Tibial nerve (tissue), 3 donors: ENCODE measurements around the gene OGFR.

Source experiments
- POLR2A ChIP-seq, 2 donors: fragments of 450-650 bp; IDR thresholded peaks; one replicate each; pipeline ENCODE4 v1.6.1; 2017; ENCODE audit warnings: antibody characterized with exemption in 2 of 2, mild to moderate bottlenecking in 2 of 2, moderate library complexity in 2 of 2
- TF ChIP-seq, protein P1 (sequence below), 5 experiments: fragments of 200-600 bp in 3 of 5; fragments of 450-650 bp in 2 of 5; sonication (generic) in 3 of 5; IDR thresholded peaks; one replicate each; pipeline ENCODE4 v1.5.1; 2016 to 2019; ENCODE audit warnings: antibody characterized with exemption in 5 of 5, mild to moderate bottlenecking in 3 of 5, moderate library complexity in 2 of 5

DNA sequence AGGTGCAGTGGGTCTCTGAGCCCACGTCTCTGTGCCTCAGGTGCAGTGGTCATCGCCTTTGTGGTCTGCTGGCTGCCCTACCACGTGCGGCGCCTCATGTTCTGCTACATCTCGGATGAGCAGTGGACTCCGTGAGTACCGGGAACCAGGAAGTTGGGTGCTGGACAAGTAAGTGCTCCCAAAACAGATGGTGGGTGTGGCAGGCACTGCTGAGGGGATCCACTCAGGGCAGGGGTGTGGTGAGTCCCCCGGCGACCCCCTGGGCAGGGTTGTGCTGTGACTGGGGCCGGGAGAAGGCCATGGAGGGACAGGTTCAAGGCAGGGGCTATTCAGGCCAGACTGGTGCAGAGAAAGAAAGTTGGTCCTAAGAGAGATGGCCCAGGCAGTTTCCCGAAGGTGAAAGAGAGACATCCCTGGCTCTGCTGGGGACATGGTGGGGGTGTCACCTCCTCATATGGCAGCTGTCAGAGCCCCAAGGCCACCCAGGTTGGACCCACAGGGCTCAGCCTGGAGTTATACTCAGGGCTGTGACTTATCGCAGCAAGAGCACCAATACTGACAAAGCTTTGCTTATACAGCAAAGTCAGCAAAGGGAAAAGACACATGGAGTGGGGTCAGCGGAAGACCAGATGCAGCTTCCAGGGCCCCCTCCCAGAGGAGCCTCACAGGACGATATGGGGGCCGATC, 46.3 kb upstream of the OGFR start:
- TF ChIP-seq POLR2A (IDR thresholded peaks at IDR 0.05), result no peak
- TF ChIP-seq, protein P1, sequence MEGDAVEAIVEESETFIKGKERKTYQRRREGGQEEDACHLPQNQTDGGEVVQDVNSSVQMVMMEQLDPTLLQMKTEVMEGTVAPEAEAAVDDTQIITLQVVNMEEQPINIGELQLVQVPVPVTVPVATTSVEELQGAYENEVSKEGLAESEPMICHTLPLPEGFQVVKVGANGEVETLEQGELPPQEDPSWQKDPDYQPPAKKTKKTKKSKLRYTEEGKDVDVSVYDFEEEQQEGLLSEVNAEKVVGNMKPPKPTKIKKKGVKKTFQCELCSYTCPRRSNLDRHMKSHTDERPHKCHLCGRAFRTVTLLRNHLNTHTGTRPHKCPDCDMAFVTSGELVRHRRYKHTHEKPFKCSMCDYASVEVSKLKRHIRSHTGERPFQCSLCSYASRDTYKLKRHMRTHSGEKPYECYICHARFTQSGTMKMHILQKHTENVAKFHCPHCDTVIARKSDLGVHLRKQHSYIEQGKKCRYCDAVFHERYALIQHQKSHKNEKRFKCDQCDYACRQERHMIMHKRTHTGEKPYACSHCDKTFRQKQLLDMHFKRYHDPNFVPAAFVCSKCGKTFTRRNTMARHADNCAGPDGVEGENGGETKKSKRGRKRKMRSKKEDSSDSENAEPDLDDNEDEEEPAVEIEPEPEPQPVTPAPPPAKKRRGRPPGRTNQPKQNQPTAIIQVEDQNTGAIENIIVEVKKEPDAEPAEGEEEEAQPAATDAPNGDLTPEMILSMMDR (IDR thresholded peaks at IDR 0.05), result no peak
